Fibroblast of skin of scalp (primary cell): ENCODE data around the gene LIMS2. TPM values are rescaled to one million over a fixed set of nuclear protein-coding genes. Genes with fewer than 3 reads are reported as not detected.

Experiments
- DNase-seq: peaks from one replicate; pipeline ENCODE4 v3.0.0-alpha.2; 2013
- polyA plus RNA-seq, 2 experiments: library from polyadenylated mRNA; unstranded; fragments of 120-200 nt; gene quantifications; one replicate each; pipeline ENCODE4 v1.2.1, GENCODE V29; 2013; ENCODE audit not compliant: insufficient read length in 2 of 2

The LIMS2 gene
- 109 TPM for polyA plus RNA-seq (2013, experiment 1 of 2; ENCODE audit: insufficient read length)
- 120 TPM for polyA plus RNA-seq (2013, experiment 2 of 2; ENCODE audit: insufficient read length)

DNA sequence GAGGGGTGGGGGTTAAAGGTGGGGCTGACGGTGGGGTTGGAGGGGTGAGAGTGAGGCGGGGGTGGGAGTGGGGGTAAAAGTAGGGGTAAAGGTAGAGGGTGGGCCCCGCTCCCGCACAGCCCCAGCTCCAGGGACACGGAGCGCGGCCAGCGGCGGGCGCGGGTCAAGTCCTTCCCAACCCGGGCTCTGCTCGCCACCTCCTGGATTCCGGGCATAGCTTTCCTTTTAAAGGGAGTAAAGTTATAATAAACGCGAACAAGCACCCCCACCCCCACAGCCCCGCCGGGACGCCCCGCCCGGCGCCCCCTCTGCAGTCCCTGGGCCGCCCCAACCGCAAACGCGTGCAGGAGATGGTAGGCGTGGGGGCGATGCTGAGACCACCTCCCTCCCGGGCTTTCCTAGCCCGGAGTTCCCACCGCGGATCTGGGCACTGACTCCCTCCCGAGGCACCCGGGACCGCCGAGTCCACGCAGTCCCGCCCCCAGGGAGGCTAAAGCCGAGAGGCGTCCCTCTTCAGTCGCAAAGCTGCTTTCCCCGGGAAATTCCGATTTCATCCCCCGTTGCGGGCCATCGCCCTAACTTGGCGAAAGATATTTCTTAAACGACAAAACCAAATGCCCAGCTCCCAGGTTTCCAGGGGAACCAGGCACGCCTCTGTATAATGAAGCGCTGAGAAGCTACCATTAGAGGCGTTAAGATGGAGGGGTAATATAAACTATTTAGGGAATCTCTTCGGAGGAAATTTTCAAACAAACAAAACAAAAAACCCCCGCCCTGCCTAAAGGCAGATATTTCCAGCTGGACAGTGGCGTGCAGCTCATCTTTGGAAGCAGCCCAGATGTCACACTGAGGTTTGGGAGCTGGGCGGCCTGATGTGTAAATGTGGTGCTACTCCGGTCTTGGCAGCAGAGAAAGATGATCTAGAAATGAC, at the start of gene LIMS2:
TSS of gene LIMS2 (minus strand) at position 200 of the 931 bp plus-strand sequence. CDS start 506 bp downstream, outside the sequence.
- DNase-seq, result peak; percentile 74

- no peak for DNase-seq
These were observed 47.5 kb upstream of the LIMS2 start for GRCh38 chr2:127722807-127723206.

DNA sequence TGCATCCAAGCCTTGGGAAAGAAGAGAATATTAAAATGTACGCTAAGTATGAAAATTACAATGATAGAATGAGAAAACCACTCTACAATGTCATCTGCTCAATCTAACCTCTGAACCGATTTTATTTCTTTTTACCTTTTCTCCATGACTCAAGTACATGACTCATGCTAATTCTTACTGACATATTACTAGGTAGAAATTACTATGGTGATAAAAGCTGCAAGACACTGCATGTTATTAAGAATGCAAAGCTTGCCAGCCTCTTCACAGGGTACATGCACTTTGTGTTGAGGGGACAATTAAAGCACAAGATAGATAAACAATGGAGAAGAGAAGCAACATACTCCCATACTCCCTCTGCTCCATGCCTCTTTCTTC, 46.6 kb upstream of the LIMS2 start:
- no peak for DNase-seq

GRCh38 chr2:127721311-127721977, 46.1 kb upstream of the LIMS2 start:
- DNase-seq, result peak; percentile 57

- DNase-seq, result no peak
These were observed 44.2 kb upstream of the LIMS2 start for GRCh38 chr2:127719301-127720218.

- DNase-seq, result no peak
These were observed 42.9 kb upstream of the LIMS2 start for GRCh38 chr2:127718271-127718670.

DNA sequence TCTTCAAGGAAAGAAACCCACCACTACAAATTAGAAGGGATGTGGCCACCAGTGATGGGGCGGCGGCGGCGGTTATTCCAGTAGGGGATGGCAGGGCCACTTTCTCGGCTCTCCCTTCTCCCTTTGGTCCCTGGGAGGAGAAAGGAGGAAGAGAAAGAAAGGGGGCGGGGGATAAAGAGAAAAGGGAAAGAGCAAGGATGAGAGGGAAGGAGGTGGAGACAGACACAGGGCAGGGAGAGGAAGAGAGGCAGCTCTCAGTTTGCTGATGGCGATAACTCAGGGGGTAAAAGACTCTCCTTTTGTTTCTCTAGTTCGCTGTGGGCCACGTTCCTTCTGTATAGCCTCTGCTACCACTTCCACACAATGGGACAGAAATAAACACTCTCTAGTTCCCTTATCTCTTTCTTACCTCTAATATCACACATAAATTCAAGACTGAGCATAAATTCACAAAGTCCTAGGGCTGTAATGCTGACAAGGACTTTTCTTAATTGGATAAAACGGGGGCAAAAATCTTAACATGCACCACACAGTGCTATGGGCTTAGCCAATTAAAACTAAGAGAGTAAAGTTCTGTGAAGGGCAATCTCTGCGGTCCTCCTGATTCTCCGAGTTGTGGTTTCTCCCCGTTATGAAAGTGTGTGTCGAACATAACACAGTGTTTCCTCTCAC, 40.6 kb upstream of the LIMS2 start:
- DNase-seq, result no peak

- DNase-seq, result no peak
These were observed 38.2 kb upstream of the LIMS2 start for GRCh38 chr2:127713562-127713961.

DNA sequence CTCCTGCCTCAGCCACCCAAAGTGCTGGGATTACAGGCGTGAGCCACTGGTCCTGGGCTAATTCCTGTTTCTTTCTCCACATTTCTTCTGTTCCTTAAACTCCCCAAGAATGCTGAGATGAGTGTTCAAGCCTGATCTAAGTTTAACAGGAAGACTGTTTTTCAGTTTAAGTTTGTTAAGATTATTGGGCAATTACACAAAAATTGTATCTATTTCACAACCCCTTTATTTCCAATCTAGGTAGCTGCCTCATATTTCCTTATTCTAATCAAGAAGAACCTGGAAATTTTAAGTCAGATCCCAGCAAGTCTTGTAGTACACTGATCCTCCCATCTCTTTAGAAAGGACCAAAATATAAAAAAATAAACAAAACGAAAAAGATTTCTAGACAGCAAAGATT, 37.7 kb upstream of the LIMS2 start:
- no peak for DNase-seq

GRCh38 chr2:127709336-127709735, 34.0 kb upstream of the LIMS2 start:
- no peak for DNase-seq

- peak; percentile 69 for DNase-seq
These were observed 32.7 kb upstream of the LIMS2 start for GRCh38 chr2:127707890-127708648.

DNA sequence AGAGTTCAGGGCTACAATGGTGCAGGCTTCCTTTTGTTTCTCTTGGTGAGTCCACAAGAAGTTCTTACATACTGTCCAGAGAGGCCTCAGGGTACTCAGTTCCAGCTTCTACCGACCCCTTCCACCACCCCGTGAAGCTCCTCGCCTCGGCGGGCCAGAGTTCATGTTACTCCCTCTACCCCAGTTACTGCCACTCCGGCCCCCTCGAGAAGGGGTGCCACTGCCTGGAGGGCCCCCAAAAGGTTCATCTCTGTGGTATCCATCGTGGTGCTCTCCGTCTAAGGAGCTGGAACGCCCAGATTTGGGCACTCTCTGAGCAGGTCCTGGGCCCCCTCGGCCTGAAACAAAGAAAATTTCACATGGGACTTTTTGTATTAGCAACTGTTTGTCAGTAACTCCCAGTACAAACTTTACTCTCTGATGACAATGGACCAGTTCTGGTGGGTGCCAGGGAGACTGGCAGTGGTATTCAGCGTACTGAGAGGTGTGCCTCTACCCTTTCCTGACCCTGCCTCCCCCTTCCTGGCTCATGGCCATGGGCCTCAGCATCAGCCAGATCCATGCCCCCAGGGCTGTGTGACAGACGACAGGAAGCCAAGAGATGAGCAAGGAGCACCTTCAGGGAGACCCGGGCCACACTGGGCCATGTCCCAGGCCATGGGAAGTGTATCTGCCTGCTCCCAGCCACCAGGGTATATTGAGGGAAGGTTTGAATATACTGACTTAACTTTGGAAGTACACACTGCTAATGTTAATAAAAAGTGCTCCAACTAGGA, 31.1 kb upstream of the LIMS2 start:
- no peak for DNase-seq

- no peak for DNase-seq
These were observed 30.2 kb upstream of the LIMS2 start for GRCh38 chr2:127705391-127706065.

GRCh38 chr2:127704641-127705390, 29.5 kb upstream of the LIMS2 start:
- DNase-seq, result peak; percentile 36

DNA sequence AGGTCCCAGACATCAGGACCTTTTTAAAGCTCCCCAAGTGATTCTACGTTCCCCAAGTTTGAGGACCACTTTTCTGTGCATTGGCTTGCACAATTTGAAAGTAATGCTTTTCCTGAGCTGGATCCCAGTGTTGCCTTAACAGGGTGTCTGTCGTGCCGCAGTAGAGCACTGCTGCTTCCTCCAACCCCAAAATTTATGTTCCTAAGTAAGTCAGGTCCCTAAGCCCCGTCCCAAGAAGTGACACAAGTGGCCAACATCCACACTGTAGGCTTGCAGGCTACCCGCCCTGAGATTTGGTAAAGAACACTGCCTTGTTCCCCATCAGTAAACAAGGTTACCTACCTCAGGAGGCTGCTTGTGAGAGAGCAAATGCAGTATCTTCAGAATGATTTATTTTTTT, 28.0 kb upstream of the LIMS2 start:
- no peak for DNase-seq

DNA sequence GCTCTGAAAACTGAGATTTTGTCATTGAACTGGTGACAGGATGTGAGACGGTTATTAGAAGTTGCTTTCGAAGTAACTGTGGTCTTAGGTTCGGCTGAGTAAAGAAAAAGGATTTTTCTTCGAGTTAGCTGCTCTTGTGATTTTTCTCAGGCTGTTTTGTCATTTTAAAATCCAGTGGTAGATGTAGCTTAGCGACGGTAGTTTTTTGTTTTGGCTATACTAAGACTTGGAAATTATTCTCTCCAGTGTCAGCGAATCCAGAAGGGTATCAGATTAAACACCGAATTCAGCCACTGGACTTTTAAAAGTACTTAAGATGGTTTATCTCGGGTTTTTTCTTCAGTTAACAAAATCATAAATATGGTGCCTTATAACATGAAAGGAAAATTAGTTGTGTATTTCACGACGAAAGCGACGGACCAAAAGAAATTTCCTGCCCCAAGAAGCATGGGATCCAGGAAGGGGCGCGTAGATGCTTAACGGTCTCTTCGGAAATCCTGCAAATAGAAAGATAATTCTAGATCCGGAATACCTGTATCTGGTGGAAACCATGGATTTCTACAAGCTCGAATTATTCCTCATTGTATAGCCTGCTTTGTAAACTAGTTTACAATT, 27.2 kb upstream of the LIMS2 start:
- no peak for DNase-seq

GRCh38 chr2:127701651-127702394, 26.5 kb upstream of the LIMS2 start:
- DNase-seq, result peak; percentile 73

DNA sequence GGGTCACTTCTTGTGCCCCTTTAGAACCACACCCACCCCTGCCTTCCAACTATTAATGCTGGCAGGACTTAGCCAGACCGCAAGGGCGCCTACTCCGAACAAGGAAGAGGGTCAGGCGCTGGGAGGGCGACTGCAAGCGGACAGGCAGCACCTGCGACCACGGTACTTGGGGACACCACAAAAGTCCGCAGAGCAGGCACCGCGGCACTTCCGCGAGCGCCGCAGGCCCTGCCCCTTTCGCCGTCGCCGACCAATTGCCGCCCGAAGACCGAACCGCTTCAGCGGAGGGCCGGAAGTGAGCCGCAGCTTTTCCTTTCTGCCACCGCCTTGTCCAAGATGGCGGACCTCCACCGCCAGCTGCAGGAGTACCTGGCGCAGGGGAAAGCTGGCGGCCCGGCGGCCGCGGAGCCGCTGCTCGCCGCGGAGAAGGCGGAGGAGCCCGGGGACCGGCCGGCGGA, 25.9 kb upstream of the LIMS2 start, which contains the start of gene SFT2D3:
TSS of gene SFT2D3 (plus strand) at position 305 of the 458 bp plus-strand sequence. CDS start at position 337, 32 bp downstream.
- peak; percentile 90 for DNase-seq
